Subcutaneous adipose tissue (tissue), 4 donors: ENCODE results near the gene WNT5B. TPM values are rescaled to one million over a fixed set of nuclear protein-coding genes. Genes with fewer than 3 reads are reported as not detected.

Experiments
- total RNA-seq, 4 donors: library from RNA; depleted of rRNA; stranded (reverse); fragments of >200 nt; gene quantifications; one replicate each; pipeline ENCODE4 v1.1.0, GENCODE V29; 2016
- TF ChIP-seq, protein P1 (sequence below): fragments of 450-650 bp; IDR thresholded peaks from one replicate; pipeline ENCODE4 v1.5.1; 2016; ENCODE audit warnings: low read depth, mild to moderate bottlenecking, control low read depth, antibody characterized with exemption, moderate library complexity

WNT5B gene
- total RNA-seq, 4 donors from 2014 or later = 0.82 to 7.0 (median 4.8) TPM

DNA sequence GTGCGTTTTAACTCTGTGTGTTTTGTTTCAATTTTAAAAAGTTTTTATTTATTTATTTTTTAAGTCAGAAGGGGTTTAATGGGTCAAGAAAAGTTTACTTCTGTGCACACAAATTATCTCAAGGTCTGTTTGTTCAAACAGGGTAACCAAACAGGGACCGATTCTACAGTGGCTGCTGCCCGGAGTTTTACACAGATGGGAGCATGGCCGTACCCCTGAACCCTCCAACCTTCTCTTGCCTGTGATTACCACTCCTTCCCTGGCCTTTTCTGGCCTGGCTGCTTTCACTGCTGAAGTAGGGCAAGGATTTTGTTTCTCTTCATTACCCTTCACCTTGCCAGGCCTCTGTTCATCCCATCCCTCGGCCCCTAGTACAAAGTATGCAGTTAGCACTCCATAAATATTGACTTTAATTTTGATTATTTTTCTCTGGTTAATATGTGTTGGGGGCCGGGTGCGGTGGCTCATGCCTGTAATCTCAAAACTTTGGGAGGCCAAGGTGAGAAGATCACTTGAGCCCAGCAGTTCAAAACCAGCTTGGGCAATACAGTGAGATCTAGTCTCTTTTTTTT is 18.9 kb upstream of the WNT5B start:
- TF ChIP-seq, protein P1, sequence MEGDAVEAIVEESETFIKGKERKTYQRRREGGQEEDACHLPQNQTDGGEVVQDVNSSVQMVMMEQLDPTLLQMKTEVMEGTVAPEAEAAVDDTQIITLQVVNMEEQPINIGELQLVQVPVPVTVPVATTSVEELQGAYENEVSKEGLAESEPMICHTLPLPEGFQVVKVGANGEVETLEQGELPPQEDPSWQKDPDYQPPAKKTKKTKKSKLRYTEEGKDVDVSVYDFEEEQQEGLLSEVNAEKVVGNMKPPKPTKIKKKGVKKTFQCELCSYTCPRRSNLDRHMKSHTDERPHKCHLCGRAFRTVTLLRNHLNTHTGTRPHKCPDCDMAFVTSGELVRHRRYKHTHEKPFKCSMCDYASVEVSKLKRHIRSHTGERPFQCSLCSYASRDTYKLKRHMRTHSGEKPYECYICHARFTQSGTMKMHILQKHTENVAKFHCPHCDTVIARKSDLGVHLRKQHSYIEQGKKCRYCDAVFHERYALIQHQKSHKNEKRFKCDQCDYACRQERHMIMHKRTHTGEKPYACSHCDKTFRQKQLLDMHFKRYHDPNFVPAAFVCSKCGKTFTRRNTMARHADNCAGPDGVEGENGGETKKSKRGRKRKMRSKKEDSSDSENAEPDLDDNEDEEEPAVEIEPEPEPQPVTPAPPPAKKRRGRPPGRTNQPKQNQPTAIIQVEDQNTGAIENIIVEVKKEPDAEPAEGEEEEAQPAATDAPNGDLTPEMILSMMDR = no peak

- TF ChIP-seq, protein P1 = no peak
Observed at GRCh38 chr12:1611803-1612572, 17.0 kb upstream of the WNT5B start.

- TF ChIP-seq, protein P1 = no peak
Observed at GRCh38 chr12:1613860-1614259, 15.2 kb upstream of the WNT5B start.

DNA sequence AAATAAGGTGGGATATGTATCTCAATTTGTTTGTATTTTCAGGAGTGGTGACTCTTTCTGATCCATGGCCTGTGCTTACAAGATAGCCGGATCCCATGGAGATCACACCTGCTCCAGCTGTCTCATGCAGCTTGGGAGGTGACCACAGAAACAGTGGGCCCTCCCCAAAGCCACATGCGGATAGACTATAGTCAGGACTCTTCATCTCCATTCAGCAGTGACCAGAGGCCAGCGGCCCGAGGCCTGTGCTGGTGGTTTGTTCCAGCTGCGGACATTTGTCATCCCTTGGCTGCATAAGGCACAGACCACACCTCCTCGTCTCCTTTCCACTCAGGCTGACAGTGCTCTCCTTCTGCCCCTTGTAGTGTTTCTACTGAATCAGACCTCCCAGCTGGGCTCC is 14.7 kb upstream of the WNT5B start:
- TF ChIP-seq, protein P1 = no peak

DNA sequence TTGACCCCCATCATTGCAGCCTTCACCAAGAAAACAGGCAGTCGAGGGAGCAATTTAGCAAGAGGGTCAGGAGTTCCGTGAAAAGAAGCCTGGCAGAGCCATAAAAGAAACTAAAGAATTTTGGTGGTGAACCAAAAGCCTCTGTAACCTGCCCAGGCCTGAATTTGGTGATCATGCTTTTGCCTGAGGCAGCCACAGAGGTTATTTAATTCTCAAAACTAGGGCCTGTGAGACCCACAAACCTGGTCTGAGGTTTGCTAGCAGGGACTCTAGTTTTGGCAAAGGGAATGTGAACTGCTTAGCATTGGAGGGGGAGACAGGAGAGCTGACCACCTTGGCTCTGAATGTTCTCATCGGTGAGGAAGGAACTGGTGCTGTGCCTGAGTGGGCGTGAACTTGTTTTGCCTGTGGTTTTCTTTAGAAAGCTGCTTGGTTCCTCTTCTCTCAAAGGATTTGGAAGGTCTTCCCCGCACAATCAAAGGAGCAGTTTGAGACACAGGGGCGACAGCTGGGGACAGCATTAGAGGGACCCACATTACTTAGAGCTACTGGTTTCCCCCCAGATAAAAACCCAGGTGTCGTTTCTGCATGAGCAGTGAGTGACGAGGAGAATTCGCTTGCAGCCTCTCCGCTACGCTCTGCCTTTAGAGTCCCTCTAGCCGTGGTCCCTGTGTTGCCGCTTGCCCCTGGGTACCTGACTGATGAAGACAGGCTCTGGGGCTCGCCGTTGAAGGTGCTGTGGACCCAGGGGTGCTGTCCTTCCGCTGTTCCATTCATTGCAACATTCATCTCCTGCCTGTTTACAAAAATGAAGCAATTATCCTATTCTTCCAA is 12.6 kb upstream of the WNT5B start:
- TF ChIP-seq, protein P1 = no peak

DNA sequence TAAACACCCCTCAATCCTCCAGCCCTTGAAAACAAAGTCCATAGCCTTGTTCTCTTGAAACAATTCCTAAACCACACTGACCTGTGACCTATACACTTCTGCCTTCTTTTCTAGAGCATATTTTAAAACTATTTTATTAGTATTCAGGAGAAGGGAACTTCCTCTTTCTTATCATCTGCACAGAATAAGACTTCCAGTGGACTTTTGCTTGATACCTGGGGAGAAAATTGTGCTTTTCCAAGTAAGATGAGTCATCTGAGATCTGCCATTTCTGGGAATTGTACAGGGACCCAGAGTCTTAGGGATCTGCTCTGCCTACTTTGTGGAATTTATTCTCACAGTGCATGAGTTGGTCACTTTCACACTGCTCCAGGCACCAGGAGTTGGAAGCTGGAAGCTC is 10.5 kb upstream of the WNT5B start:
- TF ChIP-seq, protein P1 = no peak

GRCh38 chr12:1619159-1619558 is 9.9 kb upstream of the WNT5B start:
- TF ChIP-seq, protein P1 = no peak
